Measurements from ENCODE around the gene CENPT. TPM values are rescaled to one million over a fixed set of nuclear protein-coding genes. Genes with fewer than 3 reads are reported as not detected.

The CENPT gene
- total RNA-seq, 4 donors from 2014 or later: 29.4 to 70.2 (median 52.8) TPM

DNA sequence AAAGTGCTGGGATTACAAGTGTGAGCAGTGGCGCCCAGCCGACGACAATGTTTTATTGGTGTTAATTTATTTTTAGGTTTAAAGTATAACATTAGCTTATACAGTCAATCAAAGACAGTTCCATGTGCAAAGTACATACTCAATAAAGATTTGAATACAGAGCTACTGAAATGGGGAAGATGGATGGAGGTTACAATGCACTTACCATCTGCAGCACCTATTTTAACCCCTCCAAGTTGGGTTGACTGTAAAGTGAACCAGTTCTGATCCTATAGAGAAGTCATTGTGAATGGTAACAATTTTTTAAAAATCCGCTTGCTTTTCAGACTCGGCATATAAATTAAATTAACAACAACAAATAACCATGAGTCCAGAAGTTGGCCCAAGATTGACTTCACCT, 44.9 kb upstream of the CENPT start:
- Histone ChIP-seq H3K4me1 (peaks cover 0 to 11% of the 10 kb centered on the region in 2 donors), H3K27ac (peak overlapping the region; percentile 77 to 88), H3K27me3 (no peaks in the 10 kb centered on the region), H3K9me3 (no peaks in the 10 kb centered on the region), H3K36me3 (no peaks in the 10 kb centered on the region), H3K4me3 (peak overlapping the region; percentile 93 to 94)
- TF ChIP-seq POLR2A (IDR thresholded peaks at IDR 0.05): no peak
- TF ChIP-seq CTCF (IDR thresholded peaks at IDR 0.05): no peak
- no peak for DNase-seq
- intact Hi-C loops (cut with DNase I; ENCODE audit: low total_unique reads): no loop called here

GRCh38 chr16:67888331-67888730, 40.8 kb upstream of the CENPT start:
- H3K36me3 ChIP-seq: no peaks in the 10 kb centered on the region
- DNase-seq: no peak
- H3K4me1 ChIP-seq: peaks cover 0 to 5% of the 10 kb centered on the region in 2 donors
- TF ChIP-seq POLR2A (IDR thresholded peaks at IDR 0.05) (no peak), CTCF (IDR thresholded peaks at IDR 0.05) (no peak)
- no peaks in the 10 kb centered on the region for H3K9me3 ChIP-seq
- H3K27ac ChIP-seq: no peak overlapping the region
- no peaks in the 10 kb centered on the region for H3K27me3 ChIP-seq
- no peak overlapping the region for H3K4me3 ChIP-seq
- intact Hi-C loops (cut with DNase I; ENCODE audit: low total_unique reads): no loop called here

GRCh38 chr16:67886387-67886786, 38.9 kb upstream of the CENPT start:
- H3K36me3 ChIP-seq: no peaks in the 10 kb centered on the region
- no peak overlapping the region for H3K4me3 ChIP-seq
- H3K4me1 ChIP-seq: peaks cover 0 to 5% of the 10 kb centered on the region in 2 donors
- no peak for TF ChIP-seq CTCF (IDR thresholded peaks at IDR 0.05)
- no peak for TF ChIP-seq POLR2A (IDR thresholded peaks at IDR 0.05)
- intact Hi-C loops (cut with DNase I; ENCODE audit: low total_unique reads): no loop called here
- no peaks in the 10 kb centered on the region for H3K27me3 ChIP-seq
- no peak overlapping the region for H3K27ac ChIP-seq
- no peak for DNase-seq
- H3K9me3 ChIP-seq: no peaks in the 10 kb centered on the region

GRCh38 chr16:67885976-67886375, 38.5 kb upstream of the CENPT start:
- TF ChIP-seq POLR2A (IDR thresholded peaks at IDR 0.05) (no peak), CTCF (IDR thresholded peaks at IDR 0.05) (no peak)

DNA sequence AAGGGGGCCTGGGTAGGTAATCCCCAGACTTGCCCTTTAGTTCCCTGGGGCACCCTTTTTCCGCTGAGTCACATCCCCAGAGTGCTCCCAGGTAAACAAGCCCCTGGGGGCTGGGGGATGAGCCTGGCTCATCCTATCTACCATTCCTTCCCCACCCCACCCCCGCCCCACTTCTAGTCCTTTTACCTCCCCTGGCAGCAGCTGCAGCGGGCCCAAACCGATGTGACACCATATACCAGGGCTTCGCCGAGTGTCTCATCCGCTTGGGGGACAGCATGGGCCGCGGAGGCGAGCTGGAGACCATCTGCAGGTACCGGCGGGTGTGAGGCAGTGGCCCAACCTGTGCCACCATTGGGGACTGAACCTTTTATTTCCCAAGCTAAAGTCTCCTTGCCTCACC, 38.1 kb upstream of the CENPT start:
- TF ChIP-seq CTCF (IDR thresholded peaks at IDR 0.05) (no peak), POLR2A (IDR thresholded peaks at IDR 0.05) (no peak)
- peak overlapping the region in 1 of 2 donors; percentile 76 for H3K27ac ChIP-seq
- peaks cover 0 to 5% of the 10 kb centered on the region in 2 donors for H3K4me1 ChIP-seq
- H3K36me3 ChIP-seq: no peaks in the 10 kb centered on the region
- no peak overlapping the region for H3K4me3 ChIP-seq
- no peaks in the 10 kb centered on the region for H3K9me3 ChIP-seq
- intact Hi-C loops (cut with DNase I; ENCODE audit: low total_unique reads): no loop called here
- no peak for DNase-seq
- H3K27me3 ChIP-seq: no peaks in the 10 kb centered on the region

More at GRCh38 chr16:67885976-67886375, 38.5 kb upstream of the CENPT start:
- peaks cover 0 to 5% of the 10 kb centered on the region in 2 donors for H3K4me1 ChIP-seq
- H3K36me3 ChIP-seq: no peaks in the 10 kb centered on the region
- no peak overlapping the region for H3K4me3 ChIP-seq
- H3K27me3 ChIP-seq: no peaks in the 10 kb centered on the region
- H3K9me3 ChIP-seq: no peaks in the 10 kb centered on the region
- no peak overlapping the region for H3K27ac ChIP-seq
- DNase-seq: no peak
- intact Hi-C loops (cut with DNase I; ENCODE audit: low total_unique reads): no loop called here
